HFFc6 (cell line): Measurements from ENCODE around the gene XRCC5. TPM values are rescaled to one million over a fixed set of nuclear protein-coding genes. Genes with fewer than 3 reads are reported as not detected.

Experiments
- DNase-seq: peaks from one replicate; pipeline ENCODE4 v3.0.0-alpha.2; 2018
- H3K27ac Mint-ChIP-seq: 2 replicates; pipeline ENCODE4 v1.8.0; 2020; ENCODE audit warnings: mild to moderate bottlenecking, mixed read lengths
- H3K27me3 Mint-ChIP-seq: 2 replicates; pipeline ENCODE4 v1.8.0; 2021; ENCODE audit warnings: mild to moderate bottlenecking, moderate library complexity, mixed read lengths; ENCODE audit not compliant: insufficient read depth
- H3K36me3 Mint-ChIP-seq: 2 replicates; pipeline ENCODE4 v1.8.0; 2021; ENCODE audit warnings: low read depth, mixed read lengths
- H3K4me1 Mint-ChIP-seq: 2 replicates; pipeline ENCODE4 v1.8.0; 2020; ENCODE audit warnings: low read depth, mixed read lengths
- H3K4me3 Mint-ChIP-seq: 2 replicates; pipeline ENCODE4 v1.8.0; 2020; ENCODE audit warnings: mild to moderate bottlenecking, moderate library complexity, mixed read lengths
- H3K9me3 Mint-ChIP-seq: 2 replicates; pipeline ENCODE4 v1.8.0; 2020; ENCODE audit warnings: mild to moderate bottlenecking, mixed read lengths
- CTCF ChIP-seq: fragments of 200-600 bp; sonication (generic); IDR thresholded peaks from 2 replicates; pipeline ENCODE4 v1.5.0; 2021; ENCODE audit warnings: antibody characterized with exemption, mild to moderate bottlenecking
- total RNA-seq, 6 experiments: library from RNA; stranded (reverse); fragmentation: NEBNext Ultra II Directional; extraction: Animal tissue kit (Norgen Biotek cat#: 25700); gene quantifications; 2 replicates in 1 of 6; 3 replicates in 5 of 6; pipeline ENCODE4 v1.2.3, GENCODE V29; 2021

The XRCC5 gene
- total RNA-seq, 6 experiments from 2014 or later: 291 to 372 (median 352) TPM

GRCh38 chr2:216148983-216149382 is 39.8 kb downstream of the XRCC5 start:
- Mint-ChIP-seq H3K27me3 (peaks cover 4% of the 10 kb centered on the region), H3K27ac (peak overlapping the region; percentile 76), H3K9me3 (no peaks in the 10 kb centered on the region), H3K4me3 (no peak overlapping the region), H3K36me3 (peaks cover 50% of the 10 kb centered on the region), H3K4me1 (peaks cover 58% of the 10 kb centered on the region)
- no peak for DNase-seq
- TF ChIP-seq CTCF: no peak

GRCh38 chr2:216149741-216150140 is 40.6 kb downstream of the XRCC5 start:
- peak; percentile 42 for DNase-seq
- Mint-ChIP-seq H3K4me3 (no peak overlapping the region; the same call in 1 of the 2 replicates), H3K27ac (peak overlapping the region; percentile 76), H3K9me3 (no peaks in the 10 kb centered on the region), H3K27me3 (peaks cover 4% of the 10 kb centered on the region), H3K4me1 (peaks cover 58% of the 10 kb centered on the region), H3K36me3 (peaks cover 54% of the 10 kb centered on the region)
- TF ChIP-seq CTCF: no peak

- H3K27ac Mint-ChIP-seq: peak overlapping the region; percentile 44
- H3K36me3 Mint-ChIP-seq: peaks cover 69% of the 10 kb centered on the region
- peaks cover 4% of the 10 kb centered on the region for H3K27me3 Mint-ChIP-seq
Observed at GRCh38 chr2:216151313-216152025, 42.3 kb downstream of the XRCC5 start.

GRCh38 chr2:216155954-216156353 is 46.8 kb downstream of the XRCC5 start:
- Mint-ChIP-seq H3K36me3 (peaks cover 57% of the 10 kb centered on the region), H3K9me3 (no peaks in the 10 kb centered on the region), H3K4me1 (peaks cover 29% of the 10 kb centered on the region), H3K27me3 (peaks cover 1% of the 10 kb centered on the region; the same call in 1 of the 2 replicates), H3K27ac (no peak overlapping the region), H3K4me3 (no peak overlapping the region)
- no peak for TF ChIP-seq CTCF
- no peak for DNase-seq

More at GRCh38 chr2:216151313-216152025, 42.3 kb downstream of the XRCC5 start:
- H3K9me3 Mint-ChIP-seq: no peaks in the 10 kb centered on the region
- DNase-seq: peak; percentile 55
- peak; percentile 58; the same call in 1 of the 2 replicates for TF ChIP-seq CTCF
- no peak overlapping the region for H3K4me3 Mint-ChIP-seq
- H3K4me1 Mint-ChIP-seq: peaks cover 57% of the 10 kb centered on the region

- Mint-ChIP-seq H3K9me3 (no peaks in the 10 kb centered on the region), H3K27me3 (peaks cover 1% of the 10 kb centered on the region; the same call in 1 of the 2 replicates), H3K36me3 (peaks cover 56% of the 10 kb centered on the region), H3K27ac (peak overlapping the region; percentile 26; the same call in 1 of the 2 replicates), H3K4me1 (peaks cover 20% of the 10 kb centered on the region), H3K4me3 (no peak overlapping the region)
- no peak for DNase-seq
- no peak for TF ChIP-seq CTCF
Observed at GRCh38 chr2:216156822-216157221, 47.7 kb downstream of the XRCC5 start.
